Glutamatergic neuron (in vitro differentiated cells): Measurements from ENCODE around the gene MTF1. TPM values are rescaled to one million over a fixed set of nuclear protein-coding genes. Genes with fewer than 3 reads are reported as not detected.

ENCODE experiments used
- total RNA-seq: library from RNA; stranded (reverse); fragmentation: NEBNext Ultra II Directional; extraction: Animal tissue kit (Norgen Biotek cat#: 25700); gene quantifications from one replicate; pipeline ENCODE4 v1.2.1, GENCODE V29; 2021; ENCODE audit not compliant: unreplicated experiment

The MTF1 gene
- total RNA-seq, 1 donor from 2014 or later: 15.5 TPM

Other genes starting within 250 kb of the MTF1 start
- not detected for gene RSPO1, start 224.7 kb downstream of the MTF1 start, total RNA-seq
- 10.4 TPM for gene CDCA8, start 167.1 kb downstream of the MTF1 start, total RNA-seq
- 4.8 TPM for gene EPHA10, start 94.5 kb downstream of the MTF1 start, total RNA-seq
- 112 TPM for gene MANEAL, start 65.7 kb downstream of the MTF1 start, total RNA-seq
- 57.3 TPM for gene C1orf122, start 51.8 kb downstream of the MTF1 start, total RNA-seq
- gene YRDC, start 51.4 kb downstream of the MTF1 start, total RNA-seq: 14.9 TPM
- gene INPP5B, start 87.5 kb upstream of the MTF1 start, total RNA-seq: 19.3 TPM
- gene SF3A3, start 130.4 kb upstream of the MTF1 start, total RNA-seq: 73.0 TPM
- 20.0 TPM for gene FHL3, start 145.9 kb upstream of the MTF1 start, total RNA-seq
- gene UTP11, start 153.1 kb upstream of the MTF1 start, total RNA-seq: 34.6 TPM
- 9.3 TPM for gene POU3F1, start 187.2 kb upstream of the MTF1 start, total RNA-seq